GM18951 (cell line): ENCODE results near the gene SRRT.

Experiments used
- POLR2A ChIP-seq: IDR thresholded peaks from 4 replicates; pipeline ENCODE4 v1.6.1; 2011; ENCODE audit warnings: mild to moderate bottlenecking; ENCODE audit not compliant: insufficient read length, insufficient read depth; ENCODE audit errors: extremely low read depth
- in situ Hi-C: fragments of 300-500 bp; cut with MboI; formaldehyde crosslinking; loops from one replicate; pipeline ENCODE4 v1.12.0; 2022; ENCODE audit warnings: low sequenced_read_pairs, mixed read lengths, inconsistent platforms; ENCODE audit not compliant: unreplicated experiment

SRRT gene

GRCh38 chr7:100861616-100861985, 13.3 kb upstream of the SRRT start:
- TF ChIP-seq POLR2A: no peak
- in situ Hi-C loops: no loop called here

GRCh38 chr7:100863406-100863950, 11.4 kb upstream of the SRRT start:
- no peak for TF ChIP-seq POLR2A
- in situ Hi-C loops: no loop called here

GRCh38 chr7:100864263-100864845, 10.5 kb upstream of the SRRT start:
- TF ChIP-seq POLR2A: no peak
- in situ Hi-C loops: no loop called here

- TF ChIP-seq POLR2A: no peak
- in situ Hi-C loops: no loop called here
These were observed 9.5 kb upstream of the SRRT start for GRCh38 chr7:100865372-100865911.

- in situ Hi-C loops: no loop called here
- no peak for TF ChIP-seq POLR2A
These were observed 8.8 kb upstream of the SRRT start for GRCh38 chr7:100865938-100866728.

- no peak for TF ChIP-seq POLR2A
- in situ Hi-C loops: no loop called here
These were observed 8.2 kb upstream of the SRRT start for GRCh38 chr7:100866729-100867039.

- in situ Hi-C loops: no loop called here
- TF ChIP-seq POLR2A: peak; percentile 42
These were observed 7.7 kb upstream of the SRRT start, which contains the start of gene TRIP6 for GRCh38 chr7:100867040-100867775. Gene TRIP6 (plus strand): TSS chr7:100867387. CDS start chr7:100867498, 111 bp downstream.

- TF ChIP-seq POLR2A: no peak
- in situ Hi-C loops: no loop called here
These were observed 7.0 kb upstream of the SRRT start for GRCh38 chr7:100867776-100868485.

- in situ Hi-C loops: no loop called here
- no peak for TF ChIP-seq POLR2A
These were observed 1.2 kb upstream of the SRRT start for GRCh38 chr7:100873599-100874299.

- no peak for TF ChIP-seq POLR2A
- in situ Hi-C loops: no loop called here
These were observed 665 bp upstream of the SRRT start for GRCh38 chr7:100874300-100874576.

GRCh38 chr7:100875356-100875751, 451 bp downstream of the SRRT start:
- no peak for TF ChIP-seq POLR2A
- in situ Hi-C loops: no loop called here

- in situ Hi-C loops: no loop called here
- no peak for TF ChIP-seq POLR2A
These were observed 3.1 kb downstream of the SRRT start for GRCh38 chr7:100878013-100878412.

GRCh38 chr7:100878685-100879084, 3.8 kb downstream of the SRRT start:
- no peak for TF ChIP-seq POLR2A

More at GRCh38 chr7:100878685-100879084, 3.8 kb downstream of the SRRT start:
- in situ Hi-C loops: no loop called here
